ENCODE measurements around the gene IGSF21.

Gene IGSF21

GRCh38 chr1:18324246-18324645, 216.6 kb downstream of the IGSF21 start:
- no peak overlapping the region for H3K4me3 ChIP-seq (replicated peaks; ENCODE audit: insufficient read depth, low read length)
- no peak overlapping the region for H3K27ac ChIP-seq (replicated peaks)
- TF ChIP-seq CTCF (IDR thresholded peaks at IDR 0.05; ENCODE audit: insufficient read depth, low read length) (no peak), POLR2AphosphoS5 (IDR thresholded peaks at IDR 0.05; ENCODE audit: low read depth) (no peak), SPI1 (IDR thresholded peaks at IDR 0.05; ENCODE audit: borderline replicate concordance, low read depth) (no peak), GABPA (IDR thresholded peaks at IDR 0.05; ENCODE audit: low read depth) (no peak), REST (IDR thresholded peaks at IDR 0.05; ENCODE audit: insufficient replicate concordance, low read depth) (no peak)
- no peaks in the 10 kb centered on the region for H3K27me3 ChIP-seq (ENCODE audit: insufficient read depth, poor library complexity, severe bottlenecking)
- DNase-seq (ENCODE audit: low read depth in 1 of 2, low spot score in 1 of 2): no peak

- H3K4me3 ChIP-seq (replicated peaks; ENCODE audit: insufficient read depth, low read length): no peak overlapping the region
- no peak for TF ChIP-seq POLR2AphosphoS5 (IDR thresholded peaks at IDR 0.05; ENCODE audit: low read depth)
- TF ChIP-seq CTCF (IDR thresholded peaks at IDR 0.05; ENCODE audit: insufficient read depth, low read length): no peak
- no peak for TF ChIP-seq GABPA (IDR thresholded peaks at IDR 0.05; ENCODE audit: low read depth)
- no peak for TF ChIP-seq SPI1 (IDR thresholded peaks at IDR 0.05; ENCODE audit: borderline replicate concordance, low read depth)
- TF ChIP-seq REST (IDR thresholded peaks at IDR 0.05; ENCODE audit: insufficient replicate concordance, low read depth): no peak
- DNase-seq (ENCODE audit: low read depth in 1 of 2, low spot score in 1 of 2): no peak
- no peak overlapping the region for H3K27ac ChIP-seq (replicated peaks)
- H3K27me3 ChIP-seq (ENCODE audit: insufficient read depth, poor library complexity, severe bottlenecking): no peaks in the 10 kb centered on the region
These were observed 217.5 kb downstream of the IGSF21 start for GRCh38 chr1:18325136-18325535.

GRCh38 chr1:18326211-18326897, 218.8 kb downstream of the IGSF21 start:
- no peak overlapping the region for H3K4me3 ChIP-seq (replicated peaks; ENCODE audit: insufficient read depth, low read length)
- no peak overlapping the region for H3K27ac ChIP-seq (replicated peaks)
- no peak for DNase-seq (ENCODE audit: low read depth in 1 of 2, low spot score in 1 of 2)
- H3K27me3 ChIP-seq (ENCODE audit: insufficient read depth, poor library complexity, severe bottlenecking): no peaks in the 10 kb centered on the region
- no peak for TF ChIP-seq CTCF (IDR thresholded peaks at IDR 0.05; ENCODE audit: insufficient read depth, low read length)
- no peak for TF ChIP-seq GABPA (IDR thresholded peaks at IDR 0.05; ENCODE audit: low read depth)
- TF ChIP-seq SPI1 (IDR thresholded peaks at IDR 0.05; ENCODE audit: borderline replicate concordance, low read depth): no peak
- TF ChIP-seq POLR2AphosphoS5 (IDR thresholded peaks at IDR 0.05; ENCODE audit: low read depth): no peak
- no peak for TF ChIP-seq REST (IDR thresholded peaks at IDR 0.05; ENCODE audit: insufficient replicate concordance, low read depth)
